Neural cell (in vitro differentiated cells): Measurements from ENCODE around the gene UBL4A. TPM values are rescaled to one million over a fixed set of nuclear protein-coding genes. Genes with fewer than 3 reads are reported as not detected.
"Not testable (repeated sequence)": the region's sequence is repeated elsewhere in the genome, so short reads cannot be mapped to it uniquely, and the experiment has no call there.

Experiments used
- H2AFZ ChIP-seq: fragments of 200-600, 300-800 bp; sonication (generic), shearing (Covaris generic); 2 replicates; pipeline ENCODE4 v1.6.0; 2014; ENCODE audit warnings: low read depth, mild to moderate bottlenecking, antibody characterized with exemption, low read length, moderate library complexity
- H3F3A ChIP-seq: fragments of 200-600 bp; shearing (Covaris generic); 2 replicates; pipeline ENCODE4 v1.6.1; 2016; ENCODE audit warnings: mild to moderate bottlenecking, moderate library complexity, mixed read lengths, antibody characterized with exemption, low read length; ENCODE audit not compliant: insufficient read depth, poor library complexity, severe bottlenecking
- H3K27ac ChIP-seq: fragments of 200-600, 300-800 bp; sonication (generic), shearing (Covaris generic); 2 replicates; pipeline ENCODE4 v1.5.1; 2014; ENCODE audit warnings: mild to moderate bottlenecking, low read length, moderate library complexity
- H3K27me3 ChIP-seq: fragments of 300-800, 200-600 bp; sonication (generic), shearing (Covaris generic); 2 replicates; pipeline ENCODE4 v1.6.0; 2014; ENCODE audit warnings: mild to moderate bottlenecking, low read depth, low read length, moderate library complexity; ENCODE audit not compliant: insufficient read depth
- H3K36me3 ChIP-seq: fragments of 300-800, 200-600 bp; sonication (generic), shearing (Covaris generic); 2 replicates; pipeline ENCODE4 v1.5.1; 2014; ENCODE audit warnings: mild to moderate bottlenecking, antibody characterized with exemption, low read length, moderate library complexity; ENCODE audit not compliant: insufficient read depth
- H3K4me2 ChIP-seq: fragments of 300-800, 200-600 bp; sonication (generic), shearing (Covaris generic); 2 replicates; pipeline ENCODE4 v1.6.0; 2014; ENCODE audit warnings: mild to moderate bottlenecking, low read length
- H3K4me3 ChIP-seq: fragments of 300-800, 200-600 bp; sonication (generic), shearing (Covaris generic); 2 replicates; pipeline ENCODE4 v1.5.1; 2014; ENCODE audit warnings: mild to moderate bottlenecking, low read length, moderate library complexity
- H3K79me2 ChIP-seq: fragments of 200-600 bp; shearing (Covaris generic); replicated peaks from 2 replicates; pipeline ENCODE4 v1.6.0; 2014; ENCODE audit warnings: mild to moderate bottlenecking, low read length, moderate library complexity; ENCODE audit not compliant: insufficient read depth
- H3K9ac ChIP-seq: fragments of 300-800, 200-600 bp; sonication (generic), shearing (Covaris generic); 2 replicates; pipeline ENCODE4 v1.6.1; 2016; ENCODE audit warnings: mild to moderate bottlenecking, low read length, mixed read lengths
- H3K9me2 ChIP-seq: fragments of 200-600 bp; shearing (Covaris generic); 2 replicates; pipeline ENCODE4 v1.6.1; 2016; ENCODE audit warnings: mild to moderate bottlenecking, low read length, mixed read lengths; ENCODE audit not compliant: insufficient read depth
- H3K9me3 ChIP-seq: fragments of 200-600, 300-800 bp; sonication (generic), shearing (Covaris generic); 2 replicates; pipeline ENCODE4 v1.6.1; 2016; ENCODE audit warnings: mild to moderate bottlenecking, mixed run types, low read length, moderate library complexity, mixed read lengths
- H4K20me1 ChIP-seq: fragments of 200-600 bp; shearing (Covaris generic); 2 replicates; pipeline ENCODE4 v1.6.1; 2016; ENCODE audit warnings: mild to moderate bottlenecking, mixed run types; ENCODE audit not compliant: insufficient read depth
- EP300 ChIP-seq: fragments of 450-650 bp; conservative IDR thresholded peaks from 2 replicates; pipeline ENCODE4 v1.6.1; 2014; ENCODE audit warnings: antibody characterized with exemption, mild to moderate bottlenecking, moderate library complexity; ENCODE audit not compliant: poor library complexity, severe bottlenecking
- EZH2 ChIP-seq: fragments of 200-600, 300-800 bp; shearing (Covaris generic), sonication (generic); IDR thresholded peaks from 2 replicates; pipeline ENCODE4 v1.6.1; 2014; ENCODE audit warnings: antibody characterized with exemption, low read length, borderline replicate concordance, mild to moderate bottlenecking; ENCODE audit not compliant: insufficient read depth, poor library complexity, severe bottlenecking
- MXI1 ChIP-seq: fragments of 450-650 bp; conservative IDR thresholded peaks from 2 replicates; pipeline ENCODE4 v1.6.1; 2014; ENCODE audit warnings: antibody characterized with exemption, mild to moderate bottlenecking; ENCODE audit not compliant: poor library complexity, severe bottlenecking
- POLR2AphosphoS5 ChIP-seq: IDR thresholded peaks from 2 replicates; pipeline ENCODE4 v1.6.1; 2012
- RAD21 ChIP-seq: fragments of 450-650 bp; conservative IDR thresholded peaks from 2 replicates; pipeline ENCODE4 v1.6.1; 2014; ENCODE audit warnings: antibody characterized with exemption, mild to moderate bottlenecking, moderate library complexity
- SMC3 ChIP-seq: fragments of 450-650 bp; conservative IDR thresholded peaks from 2 replicates; pipeline ENCODE4 v1.6.1; 2014; ENCODE audit warnings: antibody characterized with exemption, mild to moderate bottlenecking, moderate library complexity; ENCODE audit not compliant: poor library complexity
- TAF1 ChIP-seq: IDR thresholded peaks from 2 replicates; pipeline ENCODE4 v1.6.1; 2012; ENCODE audit warnings: low read depth
- polyA plus RNA-seq: library from polyadenylated mRNA; depleted of rRNA; stranded (reverse); fragments of >200 nt; gene quantifications from 2 replicates; pipeline ENCODE4 v1.2.3, GENCODE V29; 2014
- TF ChIP-seq, protein P1 (sequence below): fragments of 450-650 bp; IDR thresholded peaks from 2 replicates; pipeline ENCODE4 v1.5.1; 2014; ENCODE audit warnings: antibody characterized with exemption, mild to moderate bottlenecking, moderate library complexity; ENCODE audit not compliant: poor library complexity, severe bottlenecking
- TF ChIP-seq, protein P2 (sequence below): IDR thresholded peaks from 2 replicates; pipeline ENCODE4 v1.6.1; 2012; ENCODE audit warnings: borderline replicate concordance

UBL4A gene
- polyA plus RNA-seq, 1 donor from 2014 or later, result 28.5 TPM

DNA sequence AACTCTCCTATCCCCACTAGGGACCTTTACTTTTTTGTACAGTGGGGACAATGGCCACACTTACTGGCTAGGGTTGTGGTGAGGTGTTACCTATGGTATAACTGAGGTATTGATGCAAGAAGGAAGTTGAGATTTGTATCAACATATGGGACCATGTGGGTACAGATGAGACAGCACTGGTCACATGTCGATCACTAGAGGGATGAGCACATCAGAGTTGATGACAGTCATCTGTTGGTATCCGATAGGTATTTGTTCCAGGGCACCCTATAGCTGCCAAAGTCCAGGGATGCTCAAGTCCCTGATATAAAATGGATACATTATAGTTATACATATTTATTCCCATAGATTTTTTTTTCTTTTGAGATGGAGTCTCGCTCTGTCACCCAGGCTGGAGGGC lies 16.6 kb upstream of the UBL4A start:
- no peak overlapping the region for H3K27ac ChIP-seq

DNA sequence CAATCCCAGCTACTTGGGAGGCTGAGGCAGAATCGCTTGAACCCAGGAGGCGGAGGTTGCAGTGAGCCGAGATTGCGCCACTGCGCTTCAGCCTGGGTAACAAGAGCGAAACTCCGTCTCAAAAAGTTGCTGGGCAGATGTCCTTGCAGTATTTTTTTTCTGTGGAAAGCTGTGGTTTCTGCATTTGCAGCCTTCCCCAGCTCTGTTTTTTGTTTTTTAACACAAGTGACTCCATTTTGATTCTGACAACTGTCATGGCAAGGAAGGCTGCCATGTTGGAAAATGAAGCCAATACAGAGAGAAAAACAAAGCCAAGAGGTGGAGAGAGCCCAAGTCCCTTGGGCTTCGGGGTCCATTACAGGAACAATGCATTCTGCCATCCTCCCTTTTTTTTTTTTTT lies 15.7 kb upstream of the UBL4A start:
- H3K27ac ChIP-seq, result no peak overlapping the region
- no peak overlapping the region for H2AFZ ChIP-seq
- H3K36me3 ChIP-seq, result no peaks in the 10 kb centered on the region
- no peaks in the 10 kb centered on the region for H3K79me2 ChIP-seq
- H3K9ac ChIP-seq, result no peak overlapping the region
- H3K9me2 ChIP-seq, result no peaks in the 10 kb centered on the region
- no peaks in the 10 kb centered on the region for H3K9me3 ChIP-seq
- no peak for TF ChIP-seq EZH2
- TF ChIP-seq SMC3, result no peak
- no peak for TF ChIP-seq TAF1
- TF ChIP-seq EP300, result no peak
- TF ChIP-seq, protein P1, sequence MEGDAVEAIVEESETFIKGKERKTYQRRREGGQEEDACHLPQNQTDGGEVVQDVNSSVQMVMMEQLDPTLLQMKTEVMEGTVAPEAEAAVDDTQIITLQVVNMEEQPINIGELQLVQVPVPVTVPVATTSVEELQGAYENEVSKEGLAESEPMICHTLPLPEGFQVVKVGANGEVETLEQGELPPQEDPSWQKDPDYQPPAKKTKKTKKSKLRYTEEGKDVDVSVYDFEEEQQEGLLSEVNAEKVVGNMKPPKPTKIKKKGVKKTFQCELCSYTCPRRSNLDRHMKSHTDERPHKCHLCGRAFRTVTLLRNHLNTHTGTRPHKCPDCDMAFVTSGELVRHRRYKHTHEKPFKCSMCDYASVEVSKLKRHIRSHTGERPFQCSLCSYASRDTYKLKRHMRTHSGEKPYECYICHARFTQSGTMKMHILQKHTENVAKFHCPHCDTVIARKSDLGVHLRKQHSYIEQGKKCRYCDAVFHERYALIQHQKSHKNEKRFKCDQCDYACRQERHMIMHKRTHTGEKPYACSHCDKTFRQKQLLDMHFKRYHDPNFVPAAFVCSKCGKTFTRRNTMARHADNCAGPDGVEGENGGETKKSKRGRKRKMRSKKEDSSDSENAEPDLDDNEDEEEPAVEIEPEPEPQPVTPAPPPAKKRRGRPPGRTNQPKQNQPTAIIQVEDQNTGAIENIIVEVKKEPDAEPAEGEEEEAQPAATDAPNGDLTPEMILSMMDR, result no peak
- no peak for TF ChIP-seq RAD21
- no peak for TF ChIP-seq MXI1
- TF ChIP-seq, protein P2, sequence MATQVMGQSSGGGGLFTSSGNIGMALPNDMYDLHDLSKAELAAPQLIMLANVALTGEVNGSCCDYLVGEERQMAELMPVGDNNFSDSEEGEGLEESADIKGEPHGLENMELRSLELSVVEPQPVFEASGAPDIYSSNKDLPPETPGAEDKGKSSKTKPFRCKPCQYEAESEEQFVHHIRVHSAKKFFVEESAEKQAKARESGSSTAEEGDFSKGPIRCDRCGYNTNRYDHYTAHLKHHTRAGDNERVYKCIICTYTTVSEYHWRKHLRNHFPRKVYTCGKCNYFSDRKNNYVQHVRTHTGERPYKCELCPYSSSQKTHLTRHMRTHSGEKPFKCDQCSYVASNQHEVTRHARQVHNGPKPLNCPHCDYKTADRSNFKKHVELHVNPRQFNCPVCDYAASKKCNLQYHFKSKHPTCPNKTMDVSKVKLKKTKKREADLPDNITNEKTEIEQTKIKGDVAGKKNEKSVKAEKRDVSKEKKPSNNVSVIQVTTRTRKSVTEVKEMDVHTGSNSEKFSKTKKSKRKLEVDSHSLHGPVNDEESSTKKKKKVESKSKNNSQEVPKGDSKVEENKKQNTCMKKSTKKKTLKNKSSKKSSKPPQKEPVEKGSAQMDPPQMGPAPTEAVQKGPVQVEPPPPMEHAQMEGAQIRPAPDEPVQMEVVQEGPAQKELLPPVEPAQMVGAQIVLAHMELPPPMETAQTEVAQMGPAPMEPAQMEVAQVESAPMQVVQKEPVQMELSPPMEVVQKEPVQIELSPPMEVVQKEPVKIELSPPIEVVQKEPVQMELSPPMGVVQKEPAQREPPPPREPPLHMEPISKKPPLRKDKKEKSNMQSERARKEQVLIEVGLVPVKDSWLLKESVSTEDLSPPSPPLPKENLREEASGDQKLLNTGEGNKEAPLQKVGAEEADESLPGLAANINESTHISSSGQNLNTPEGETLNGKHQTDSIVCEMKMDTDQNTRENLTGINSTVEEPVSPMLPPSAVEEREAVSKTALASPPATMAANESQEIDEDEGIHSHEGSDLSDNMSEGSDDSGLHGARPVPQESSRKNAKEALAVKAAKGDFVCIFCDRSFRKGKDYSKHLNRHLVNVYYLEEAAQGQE, result no peak
- TF ChIP-seq POLR2AphosphoS5, result no peak
- H3K4me2 ChIP-seq, result no peak overlapping the region
- no peak overlapping the region for H3K4me3 ChIP-seq
- H3K27me3 ChIP-seq, result no peaks in the 10 kb centered on the region
- no peaks in the 10 kb centered on the region for H4K20me1 ChIP-seq
- H3F3A ChIP-seq, result no peaks in the 10 kb centered on the region

More for the DNA sequence above, 16.6 kb upstream of the UBL4A start:
- no peaks in the 10 kb centered on the region for H3K36me3 ChIP-seq
- no peaks in the 10 kb centered on the region for H3K79me2 ChIP-seq
- no peak overlapping the region for H3K4me3 ChIP-seq
- H3K9me3 ChIP-seq, result no peaks in the 10 kb centered on the region
- no peaks in the 10 kb centered on the region for H3F3A ChIP-seq
- no peak overlapping the region for H3K4me2 ChIP-seq
- H4K20me1 ChIP-seq, result no peaks in the 10 kb centered on the region
- no peak overlapping the region for H3K9ac ChIP-seq
- H3K27me3 ChIP-seq, result no peaks in the 10 kb centered on the region
- H3K9me2 ChIP-seq, result no peaks in the 10 kb centered on the region
- no peak overlapping the region for H2AFZ ChIP-seq
- no peak for TF ChIP-seq POLR2AphosphoS5

DNA sequence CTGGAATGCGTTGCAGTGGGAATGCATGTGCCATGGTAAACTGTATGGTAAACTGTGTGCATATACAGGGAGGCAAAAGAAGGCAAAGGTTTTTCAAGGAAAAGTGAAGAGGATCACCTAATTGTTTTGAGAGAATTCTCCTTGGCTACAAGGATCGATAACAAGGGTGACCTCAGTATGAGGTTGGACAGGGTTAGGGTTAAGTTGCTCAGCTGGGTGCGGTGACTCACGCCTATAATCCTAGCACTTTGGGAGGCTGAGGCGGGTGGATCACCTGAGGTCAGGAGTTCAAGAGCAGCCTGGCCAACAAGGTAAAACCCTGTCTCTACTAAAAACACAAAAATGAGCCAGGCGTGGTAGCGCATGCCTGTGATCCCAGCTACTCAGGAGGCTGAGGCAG lies 15.0 kb upstream of the UBL4A start:
- not testable (repeated sequence) for H3K27ac ChIP-seq, H3K9me3 ChIP-seq, H2AFZ ChIP-seq, H3K4me2 ChIP-seq, H3K79me2 ChIP-seq, H3K36me3 ChIP-seq, H3K4me3 ChIP-seq, H3K27me3 ChIP-seq, H3K9ac ChIP-seq, H3K9me2 ChIP-seq, H4K20me1 ChIP-seq, H3F3A ChIP-seq

DNA sequence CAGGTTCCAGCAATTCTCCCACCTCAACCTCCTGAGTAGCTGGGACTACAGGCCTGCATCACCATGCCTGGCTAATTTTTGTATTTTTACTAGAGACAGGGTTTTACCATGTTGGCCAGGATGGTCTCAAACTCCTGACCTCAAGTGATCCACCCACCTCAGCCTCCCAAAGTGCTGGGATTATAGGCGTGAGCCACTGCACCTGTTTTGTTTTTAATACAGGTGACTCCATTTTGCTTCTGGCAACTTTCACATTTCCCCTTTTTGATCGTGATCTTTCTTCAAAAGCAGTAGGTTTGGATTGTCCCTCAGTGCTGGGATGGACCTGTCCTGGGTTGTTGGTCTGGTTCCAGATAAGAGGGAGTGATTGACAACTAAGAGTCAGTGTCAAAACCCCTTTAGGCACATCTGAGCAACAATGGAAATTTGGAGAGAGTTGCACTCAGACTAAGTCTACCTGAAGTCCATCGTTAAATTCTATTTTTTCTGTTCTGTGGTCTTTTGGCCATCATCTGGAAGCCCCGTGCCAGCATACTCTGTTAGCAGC lies 10.2 kb upstream of the UBL4A start:
- H3K9me2 ChIP-seq, H3K9ac ChIP-seq, H3K27ac ChIP-seq, H2AFZ ChIP-seq, H3K36me3 ChIP-seq, H3K4me2 ChIP-seq, H3K9me3 ChIP-seq, H3F3A ChIP-seq, H3K79me2 ChIP-seq, H3K27me3 ChIP-seq, H3K4me3 ChIP-seq, H4K20me1 ChIP-seq: not testable (repeated sequence)
